Pancreas (tissue), 10 donors: ENCODE measurements around the gene SNX5. TPM values are rescaled to one million over a fixed set of nuclear protein-coding genes. Genes with fewer than 3 reads are reported as not detected.

Experiments used
- ATAC-seq, 4 donors: fragments of 200-7000 bp; cut with Tn5 transposase; one replicate each; pipeline versions ENCODE4 v1.8.0 to v1.9.1; 2020; ENCODE audit warnings: mild to moderate bottlenecking in 4 of 4, moderate library complexity in 4 of 4
- DNase-seq, 6 donors: peaks; one replicate each; pipeline ENCODE4 v3.0.0-alpha.2; 2020
- FAIRE-seq: peaks from 2 replicates; lab custom pipeline; 2012; peaks lifted over from hg19 to GRCh38; lab: Jason Lieb, UNC
- H3K27ac ChIP-seq, 4 donors: fragments of 200-600 bp; sonication (generic); 1 replicate in 3 of 4; 2 replicates in 1 of 4; pipeline versions ENCODE4 v1.5.0 to v1.8.0; 2020
- H3K27me3 ChIP-seq, 4 donors: fragments of 200-600 bp; one replicate each; pipeline ENCODE4 v1.8.0; 2021
- H3K36me3 ChIP-seq, 3 donors: fragments of 200-600 bp; sonication (generic) in 1 of 3; one replicate each; pipeline versions ENCODE4 v1.5.0 to v1.8.0; 2020 to 2021
- H3K4me1 ChIP-seq, 3 donors: fragments of 200-600 bp; one replicate each; pipeline ENCODE4 v1.8.0; 2021
- H3K4me3 ChIP-seq, 4 donors: fragments of 200-600 bp; sonication (generic) in 2 of 4; one replicate each; pipeline versions ENCODE4 v1.5.0 to v1.8.0; 2020 to 2021
- H3K9me3 ChIP-seq, 4 donors: fragments of 200-600 bp; one replicate each; pipeline ENCODE4 v1.8.0; 2021
- WGBS, 2 donors: extraction: QIAGEN DNeasy Blood & Tissue Kit; methylation state at CpG; one replicate each; pipeline ENCODE4 v1.1.7; 2013; 5-methylcytosine and 5-hydroxymethylcytosine counted together
- intact Hi-C, 3 donors: fragments of 100-400 bp; cut with DNase I; formaldehyde crosslinking; loops; one replicate each; pipeline versions ENCODE4 v1.11.1 to v1.14.2; 2022
- polyA plus RNA-seq, 2 donors: library from polyadenylated mRNA; stranded (reverse); fragments of 200-250 nt; gene quantifications; one replicate each; pipeline ENCODE4 v1.2.3, GENCODE V29; 2013
- total RNA-seq, 6 donors: library from RNA; stranded (reverse); fragmentation: NEBNext Ultra II Directional in 4 of 6; extraction: Animal tissue kit (Norgen Biotek cat#: 25700) in 4 of 6; gene quantifications; one replicate each; pipeline versions ENCODE4 v1.2.1 to v1.2.4, GENCODE V29; 2021 to 2023
- TF ChIP-seq, protein P1 (sequence below), 4 donors: fragments of 200-600 bp; sonication (generic) in 3 of 4; IDR thresholded peaks; one replicate each; pipeline versions ENCODE4 v1.5.0 to v1.8.0; 2021; ENCODE audit warnings: antibody characterized with exemption in 4 of 4
- donor health status: healthy with polysubstance abuse.
- donor health status: DM: no; HTN: no; CAD: no; lungs with moderate emphysema.
- donor health status: DM: no; HTN: no; CAD: no.
- donor health status: control.
- donor health status: control.
- donor health status: Bipolar disorder and iron deficiency.
- donor health status: DM: yes; HTN: yes; CAD: no.
- donor health status: DM: no; HTN: no; CAD: no.
- donor health status: DM: no; HTN: no; CAD: no.
- donor health status: DM: yes; HTN: yes; CAD: no.

The SNX5 gene
- total and polyA plus RNA-seq, 8 donors: 20.5 to 38.4 (median 31.1) TPM

DNA sequence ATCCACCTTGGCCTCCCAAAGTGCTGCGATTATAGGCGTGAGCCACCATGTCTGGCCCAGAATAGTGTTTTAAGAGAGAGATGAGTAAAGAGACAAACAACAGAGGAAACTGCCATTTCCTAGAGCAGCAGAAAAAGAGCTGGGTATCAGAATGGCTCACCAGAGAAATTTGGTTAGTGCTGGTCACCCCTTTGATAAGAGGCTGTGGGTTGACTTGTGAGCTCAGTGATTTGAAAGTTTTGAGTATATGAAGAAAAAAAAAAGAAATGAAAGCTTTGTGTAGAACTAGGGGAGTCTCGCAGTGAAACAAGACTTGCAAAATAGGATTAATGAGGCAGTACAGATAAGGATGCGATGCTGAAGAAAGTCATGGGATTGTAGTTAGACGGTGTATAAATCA lies 29.9 kb upstream of the SNX5 start:
- no peak for ATAC-seq
- TF ChIP-seq, protein P1, sequence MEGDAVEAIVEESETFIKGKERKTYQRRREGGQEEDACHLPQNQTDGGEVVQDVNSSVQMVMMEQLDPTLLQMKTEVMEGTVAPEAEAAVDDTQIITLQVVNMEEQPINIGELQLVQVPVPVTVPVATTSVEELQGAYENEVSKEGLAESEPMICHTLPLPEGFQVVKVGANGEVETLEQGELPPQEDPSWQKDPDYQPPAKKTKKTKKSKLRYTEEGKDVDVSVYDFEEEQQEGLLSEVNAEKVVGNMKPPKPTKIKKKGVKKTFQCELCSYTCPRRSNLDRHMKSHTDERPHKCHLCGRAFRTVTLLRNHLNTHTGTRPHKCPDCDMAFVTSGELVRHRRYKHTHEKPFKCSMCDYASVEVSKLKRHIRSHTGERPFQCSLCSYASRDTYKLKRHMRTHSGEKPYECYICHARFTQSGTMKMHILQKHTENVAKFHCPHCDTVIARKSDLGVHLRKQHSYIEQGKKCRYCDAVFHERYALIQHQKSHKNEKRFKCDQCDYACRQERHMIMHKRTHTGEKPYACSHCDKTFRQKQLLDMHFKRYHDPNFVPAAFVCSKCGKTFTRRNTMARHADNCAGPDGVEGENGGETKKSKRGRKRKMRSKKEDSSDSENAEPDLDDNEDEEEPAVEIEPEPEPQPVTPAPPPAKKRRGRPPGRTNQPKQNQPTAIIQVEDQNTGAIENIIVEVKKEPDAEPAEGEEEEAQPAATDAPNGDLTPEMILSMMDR (IDR thresholded peaks at IDR 0.05): no peak
- Histone ChIP-seq H3K4me1 (no peaks in the 10 kb centered on the region), H3K27ac (no peak overlapping the region), H3K4me3 (no peak overlapping the region), H3K27me3 (no peaks in the 10 kb centered on the region), H3K9me3 (no peaks in the 10 kb centered on the region), H3K36me3 (no peaks in the 10 kb centered on the region)
- FAIRE-seq: no peak
- WGBS, 2 donors: 91 to 92% methylated on average over 5 of the region's 5 CpGs
- intact Hi-C loops: loop anchor here in 2 of 3 donors (5.0 kb wide), 1 partner anchor 491 kb away; no protein-coding TSS in a partner anchor
- DNase-seq: no peak

GRCh38 chr20:17995967-17996819 lies 27.6 kb upstream of the SNX5 start:
- H3K4me1 ChIP-seq: peaks cover 0 to 3% (median 0%) of the 10 kb centered on the region in 3 donors
- no peaks in the 10 kb centered on the region for H3K27me3 ChIP-seq
- no peak overlapping the region for H3K4me3 ChIP-seq
- 18 to 19% methylated on average over 16 of the region's 16 CpGs for WGBS, 2 donors
- FAIRE-seq (peak; percentile 39), DNase-seq (peak in 2 of 6 donors; percentile 24 to 61), ATAC-seq (peak; percentile 65 to 92 (median 86))
- no peaks in the 10 kb centered on the region for H3K36me3 ChIP-seq
- TF ChIP-seq, protein P1 (IDR thresholded peaks at IDR 0.05): peak; percentile 73 to 94 (median 90)
- H3K9me3 ChIP-seq: no peaks in the 10 kb centered on the region
- intact Hi-C loops: loop anchor here in 2 of 3 donors (5.0 kb wide), 1 partner anchor 489 kb away; no protein-coding TSS in a partner anchor
- no peak overlapping the region for H3K27ac ChIP-seq

DNA sequence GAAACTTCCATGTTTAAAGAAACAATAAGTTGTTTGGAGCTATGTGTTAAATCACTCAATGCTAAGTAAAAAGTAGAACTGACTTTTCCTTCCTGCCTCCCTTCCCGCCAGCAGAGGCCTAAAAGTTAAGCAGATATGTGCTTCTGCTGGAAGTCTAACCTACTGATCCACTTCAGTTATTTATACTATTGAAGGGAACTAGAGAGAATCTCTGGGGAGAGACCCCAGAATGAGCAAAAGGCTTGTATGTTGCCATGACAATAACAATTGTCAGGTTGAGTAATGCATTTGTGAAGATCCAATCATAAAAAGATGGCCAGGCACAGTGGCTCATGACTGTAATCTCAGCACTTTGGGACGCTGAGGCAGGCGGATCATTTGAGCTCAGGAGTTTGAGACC lies 25.0 kb upstream of the SNX5 start:
- TF ChIP-seq, protein P1 (IDR thresholded peaks at IDR 0.05): no peak
- peaks cover 0 to 3% (median 0%) of the 10 kb centered on the region in 3 donors for H3K4me1 ChIP-seq
- DNase-seq (no peak), FAIRE-seq (no peak), ATAC-seq (no peak)
- no peak overlapping the region for H3K27ac ChIP-seq
- H3K27me3 ChIP-seq: no peaks in the 10 kb centered on the region
- no peaks in the 10 kb centered on the region for H3K9me3 ChIP-seq
- WGBS, 2 donors: 93 to 99% methylated on average over 3 of the region's 3 CpGs
- peaks cover 0 to 5% (median 0%) of the 10 kb centered on the region in 3 donors for H3K36me3 ChIP-seq
- intact Hi-C loops: no loop called here
- H3K4me3 ChIP-seq: no peak overlapping the region

DNA sequence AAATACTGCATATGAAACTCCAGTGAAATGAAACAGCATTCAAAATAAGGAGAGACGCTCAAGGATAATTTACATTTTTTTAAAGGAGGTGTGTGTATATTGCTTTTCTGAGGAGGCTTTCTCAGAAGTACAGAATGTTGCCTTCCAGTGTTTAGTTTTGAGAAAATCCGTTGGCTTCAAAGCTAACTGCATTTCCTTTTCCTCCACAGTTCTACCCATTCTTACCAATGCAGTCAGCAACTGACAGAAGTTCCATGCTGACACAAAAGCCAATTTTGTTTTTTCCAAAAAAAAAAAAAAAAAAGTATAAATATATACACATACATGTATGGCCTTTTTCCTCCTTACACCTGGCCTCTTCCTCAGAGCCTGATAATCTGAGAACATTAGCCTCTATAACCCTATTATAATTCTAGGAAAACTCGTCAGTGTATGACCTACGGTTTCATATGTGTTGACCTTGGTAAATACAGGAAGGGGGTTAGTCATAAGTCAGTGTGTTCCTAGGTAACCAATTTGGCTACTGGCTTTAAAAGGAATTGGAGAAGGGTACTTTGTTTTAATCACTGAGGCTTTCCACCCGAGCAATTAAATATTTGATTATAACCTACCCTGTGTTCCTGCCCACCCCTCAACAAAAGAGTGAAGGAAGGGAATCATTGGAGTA lies 24.4 kb upstream of the SNX5 start:
- Histone ChIP-seq H3K4me3 (no peak overlapping the region), H3K27me3 (no peaks in the 10 kb centered on the region), H3K9me3 (no peaks in the 10 kb centered on the region), H3K36me3 (peaks cover 0 to 5% (median 0%) of the 10 kb centered on the region in 3 donors), H3K4me1 (peaks cover 0 to 3% (median 0%) of the 10 kb centered on the region in 3 donors), H3K27ac (peak overlapping the region in 1 of 4 donors; percentile 29)
- ATAC-seq: peak; percentile 69 to 84 (median 76)
- WGBS, 2 donors: 56 to 57% methylated on average over 5 of the region's 5 CpGs
- TF ChIP-seq, protein P1 (IDR thresholded peaks at IDR 0.05): no peak
- no peak for FAIRE-seq
- intact Hi-C loops: no loop called here
- no peak for DNase-seq
